Suppressor macrophage treated with lipopolysaccharide for 4 hours (primary cell): ENCODE data around the gene IFITM10.

ENCODE experiments used
- DNase-seq: peaks from one replicate; pipeline ENCODE4 v3.0.0-alpha.2; 2020

IFITM10 gene

DNA sequence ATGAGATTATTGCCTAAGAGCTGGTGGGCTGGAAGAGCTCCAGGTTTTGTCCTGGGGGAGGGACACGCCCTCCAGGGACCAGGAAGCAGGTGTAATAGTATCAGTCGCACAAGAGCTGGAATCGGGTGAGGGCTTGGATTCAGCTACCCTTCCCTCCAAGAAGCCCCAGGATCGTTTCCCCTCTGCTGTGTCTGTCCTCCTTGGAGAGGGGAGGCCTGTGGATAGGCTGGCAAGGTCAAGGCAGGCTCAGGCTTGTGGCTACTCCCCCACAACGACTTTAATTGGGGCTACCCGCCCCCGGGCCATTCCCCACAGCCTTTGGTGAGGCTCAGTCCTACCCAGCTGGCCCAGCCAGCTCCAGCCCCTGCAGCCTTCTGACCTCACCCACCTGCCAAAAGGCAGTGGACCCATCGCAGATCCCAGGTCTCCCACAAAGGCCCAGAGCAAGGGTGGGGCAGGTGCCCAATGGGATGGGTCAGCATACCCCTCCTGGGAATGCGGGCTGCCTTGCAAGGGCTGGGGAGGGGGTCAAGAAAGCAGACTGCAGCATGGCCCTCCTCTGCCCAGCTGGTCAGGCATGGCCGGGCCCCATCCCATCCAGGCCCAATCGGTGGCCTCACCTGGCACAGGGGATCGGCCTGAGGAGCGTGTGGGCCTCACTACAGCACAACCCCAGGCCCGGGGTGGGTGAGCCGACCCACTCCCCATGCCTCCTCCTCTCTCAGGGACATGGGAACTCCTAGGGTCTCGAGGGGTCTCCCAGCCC lies 12.3 kb upstream of the IFITM10 start:
- DNase-seq, result peak; percentile 52

- DNase-seq, result no peak
Measured at GRCh38 chr11:1761857-1762536, 11.6 kb upstream of the IFITM10 start.

DNA sequence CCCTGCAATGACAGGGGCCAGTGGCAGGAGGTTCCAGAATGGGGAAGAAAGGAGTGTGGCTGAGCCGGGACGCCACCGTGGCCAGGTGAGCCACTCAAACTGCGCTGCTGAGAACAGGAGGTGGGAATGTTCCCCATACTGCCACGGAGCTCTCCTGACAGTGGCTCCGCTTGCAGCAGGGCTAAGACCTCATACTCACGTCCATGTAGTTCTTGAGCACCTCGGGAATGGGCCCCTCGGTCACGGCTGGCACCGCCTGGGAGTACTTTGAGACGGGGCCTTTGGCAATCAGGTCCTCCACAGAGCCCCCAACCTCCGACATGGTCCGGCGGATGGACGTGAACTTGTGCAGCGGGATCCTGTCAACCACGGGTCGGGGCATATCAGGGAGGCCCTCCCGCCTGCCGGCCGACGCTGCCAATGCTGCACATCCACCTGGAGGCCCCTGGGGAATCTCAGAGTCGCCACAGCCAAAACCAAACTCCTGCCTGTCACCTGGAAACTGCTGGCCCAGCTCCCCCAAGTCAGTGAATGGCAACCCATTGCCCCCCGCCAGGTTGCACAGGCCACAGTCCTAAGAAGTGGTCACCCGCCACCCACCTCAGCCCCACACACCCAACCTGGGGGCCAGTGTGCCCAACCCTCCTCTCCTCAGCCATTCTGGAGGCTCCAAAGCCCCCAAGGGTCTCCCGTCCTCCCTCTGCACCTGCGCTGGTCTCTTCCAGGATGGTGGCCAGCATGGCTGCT lies 10.9 kb upstream of the IFITM10 start:
- no peak for DNase-seq

GRCh38 chr11:1760351-1761109 lies 10.1 kb upstream of the IFITM10 start:
- peak; percentile 98 for DNase-seq

DNA sequence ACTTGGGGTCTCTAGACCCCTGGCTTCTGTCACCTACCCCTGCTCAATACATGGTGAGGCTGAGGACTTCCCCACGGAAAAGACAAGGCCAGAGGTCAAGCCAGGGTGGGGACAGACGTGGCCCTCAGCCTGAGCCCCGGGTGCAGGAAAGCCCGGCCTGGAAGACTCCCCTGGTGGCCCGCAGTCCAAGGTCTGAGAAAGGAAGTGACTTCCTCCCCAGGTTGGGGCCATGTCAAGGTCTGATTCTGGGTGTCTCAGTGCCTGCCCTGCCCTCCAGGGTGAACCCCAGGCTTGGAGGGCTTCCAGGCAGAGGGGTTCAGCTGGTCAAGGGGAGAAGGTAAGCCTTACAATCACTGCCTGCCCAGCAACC lies 9.4 kb upstream of the IFITM10 start:
- no peak for DNase-seq

DNA sequence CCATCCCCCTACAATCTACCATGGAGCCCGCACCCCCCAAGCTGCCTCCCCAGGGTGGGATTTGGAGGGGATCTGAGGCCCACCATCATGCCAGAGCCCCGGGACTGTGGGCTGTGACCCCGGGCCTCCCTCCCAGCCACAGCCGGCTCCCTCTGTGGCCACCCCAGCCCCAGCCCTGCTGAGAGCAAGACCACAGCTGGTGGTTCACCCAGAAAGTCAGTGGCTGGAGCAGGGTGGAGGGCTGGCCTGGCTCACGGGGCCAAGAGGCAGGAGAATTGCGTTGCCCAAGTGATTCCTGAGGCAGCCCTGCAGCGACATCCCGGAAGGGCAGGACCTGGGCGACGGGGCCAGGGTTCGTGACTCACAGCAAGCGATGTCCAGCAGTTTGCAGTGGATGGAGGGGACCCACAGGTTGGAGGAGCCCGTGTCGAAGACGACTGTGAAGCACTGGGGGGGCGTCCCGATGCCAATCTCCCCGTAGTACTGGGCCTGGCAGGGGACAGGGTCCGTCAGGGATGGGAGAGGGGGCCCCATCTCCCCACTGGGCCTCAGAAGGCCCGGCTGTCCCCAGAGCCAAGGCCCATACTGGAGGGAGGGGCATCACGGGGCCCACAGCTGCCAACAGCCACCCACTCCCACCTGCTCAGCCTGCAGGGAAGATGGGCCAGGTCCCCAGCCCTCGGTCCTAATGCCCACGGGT lies 8.9 kb upstream of the IFITM10 start:
- no peak for DNase-seq

DNA sequence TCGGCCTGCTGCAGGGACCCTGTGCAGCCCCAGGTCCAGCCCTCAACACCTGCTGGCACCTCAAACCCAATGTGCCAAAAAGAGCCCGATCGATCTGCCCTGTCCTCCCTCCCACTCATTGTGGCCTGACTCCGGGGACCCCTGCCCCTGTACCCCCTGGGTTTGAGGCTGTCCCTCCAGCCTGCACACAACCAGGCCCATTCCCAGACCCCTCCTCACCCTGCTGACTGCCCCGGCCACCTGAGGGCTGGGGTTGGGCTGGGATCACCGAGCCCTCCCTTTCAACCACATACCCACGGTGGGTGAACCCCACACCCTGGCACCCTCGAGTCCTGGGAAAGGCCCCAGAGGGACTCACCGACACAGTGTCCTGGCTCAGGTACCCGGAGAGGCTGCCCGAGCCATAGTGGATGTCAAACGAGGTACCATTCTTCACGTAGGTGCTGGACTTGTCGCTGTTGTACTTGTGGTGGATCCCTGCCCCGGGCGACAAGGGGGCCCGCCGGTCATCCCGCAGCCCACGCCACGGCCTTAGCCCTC lies 8.3 kb upstream of the IFITM10 start:
- DNase-seq, result no peak

DNA sequence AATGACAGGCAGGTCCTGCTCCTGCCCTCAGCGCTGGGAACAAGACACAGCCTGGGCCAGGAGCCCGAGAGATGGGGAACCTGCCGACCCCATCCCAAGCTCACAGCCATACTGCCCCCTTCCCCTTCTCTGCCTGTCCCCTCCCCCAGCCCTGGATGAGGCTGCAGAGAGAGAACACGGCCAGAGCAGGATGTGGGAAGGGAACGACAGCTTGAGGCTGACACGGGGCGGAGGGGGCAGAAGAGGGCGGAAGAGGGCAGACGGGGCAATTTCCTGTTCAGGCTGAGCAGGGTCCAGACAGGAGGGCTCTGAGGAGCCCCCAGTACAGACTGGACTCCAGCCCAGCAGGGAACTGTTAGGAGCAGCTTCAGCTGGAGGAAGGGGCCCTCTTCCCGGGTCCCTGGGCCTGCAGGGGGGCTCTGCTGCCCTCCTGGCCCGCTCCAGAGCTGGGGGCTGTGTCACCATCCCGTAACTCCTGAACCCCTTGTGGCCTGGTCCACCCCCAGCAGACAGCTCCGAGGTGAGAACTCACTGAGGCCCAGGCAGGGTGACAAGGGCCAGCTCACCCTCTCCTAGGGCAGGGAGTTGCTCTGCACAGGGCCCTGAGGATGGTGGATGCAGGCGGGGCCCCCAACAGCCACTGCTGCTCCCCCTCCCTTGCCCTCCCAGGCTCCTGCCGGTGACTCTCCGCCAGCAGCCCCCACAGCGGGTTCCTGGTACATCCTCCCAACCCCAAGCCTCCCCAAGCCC lies 7.6 kb upstream of the IFITM10 start:
- DNase-seq, result no peak

GRCh38 chr11:1756791-1757771 lies 6.7 kb upstream of the IFITM10 start:
- DNase-seq, result no peak

- DNase-seq, result no peak
Measured at GRCh38 chr11:1755692-1756561, 5.5 kb upstream of the IFITM10 start.

DNA sequence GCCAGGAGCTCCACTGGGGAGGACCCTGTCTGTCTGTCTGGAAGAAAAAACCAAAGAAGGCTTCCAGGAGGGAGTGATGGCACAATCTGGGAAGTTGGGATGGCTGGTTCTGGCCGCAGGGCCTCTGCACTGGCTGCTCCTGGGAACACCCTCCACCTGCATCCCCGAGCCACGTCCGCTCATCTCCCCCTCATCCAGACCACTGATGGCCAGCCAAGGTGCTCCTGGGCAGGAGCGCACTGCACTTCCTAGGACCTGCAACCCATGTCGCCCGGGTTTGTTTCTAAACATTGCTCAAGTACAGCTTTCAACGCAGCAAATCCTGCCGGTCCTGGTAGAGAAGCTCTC lies 4.9 kb upstream of the IFITM10 start:
- no peak for DNase-seq

GRCh38 chr11:1754376-1755150 lies 4.2 kb upstream of the IFITM10 start:
- DNase-seq, result no peak

- DNase-seq, result no peak
Measured at GRCh38 chr11:1753929-1754305, 3.5 kb upstream of the IFITM10 start.

GRCh38 chr11:1753229-1753928 lies 3.0 kb upstream of the IFITM10 start:
- DNase-seq, result no peak

DNA sequence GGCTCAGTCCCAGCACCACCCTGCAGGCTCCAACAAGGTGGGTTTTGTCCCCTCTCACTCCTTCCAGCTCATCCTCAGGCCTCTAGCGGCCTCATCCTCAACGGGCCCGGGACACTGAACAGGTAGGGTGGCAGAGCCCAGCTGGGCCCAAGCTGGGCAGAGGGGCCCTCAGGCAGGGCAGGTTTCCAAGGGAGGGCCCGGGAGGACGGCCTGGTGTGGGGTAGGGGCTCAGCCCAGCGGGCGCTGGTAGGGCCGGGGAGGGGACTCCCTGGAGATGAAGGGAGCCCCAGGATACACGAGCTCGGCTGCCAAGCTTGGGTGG lies 2.5 kb upstream of the IFITM10 start:
- DNase-seq, result no peak

- DNase-seq, result no peak
Measured at GRCh38 chr11:1751999-1752906, 1.9 kb upstream of the IFITM10 start.

- DNase-seq, result no peak
Measured at GRCh38 chr11:1751531-1751921, 1.1 kb upstream of the IFITM10 start.
